GM21390 (cell line): ENCODE results near the gene ITSN1.

ENCODE experiments used
- ATAC-seq: cut with Tn5 transposase; IDR thresholded peaks from one replicate; pipeline ENCODE4 v1.9.1; 2021; ENCODE audit not compliant: unreplicated experiment

The ITSN1 gene

GRCh38 chr21:33677450-33677849, 35.1 kb downstream of the ITSN1 start:
- ATAC-seq = no peak

- ATAC-seq = no peak
Observed at GRCh38 chr21:33680870-33681269, 38.6 kb downstream of the ITSN1 start.

GRCh38 chr21:33682992-33683627, 40.8 kb downstream of the ITSN1 start:
- ATAC-seq = no peak

GRCh38 chr21:33684068-33684467, 41.8 kb downstream of the ITSN1 start:
- ATAC-seq = no peak

GRCh38 chr21:33684923-33685560, 42.7 kb downstream of the ITSN1 start:
- no peak for ATAC-seq

GRCh38 chr21:33685613-33686197, 43.4 kb downstream of the ITSN1 start:
- ATAC-seq = no peak

- ATAC-seq = no peak
Observed at GRCh38 chr21:33686386-33686785, 44.1 kb downstream of the ITSN1 start.

GRCh38 chr21:33687634-33688033, 45.3 kb downstream of the ITSN1 start:
- ATAC-seq = no peak

GRCh38 chr21:33688353-33688752, 46.1 kb downstream of the ITSN1 start:
- no peak for ATAC-seq

GRCh38 chr21:33690874-33691273, 48.6 kb downstream of the ITSN1 start:
- ATAC-seq = no peak

GRCh38 chr21:33691945-33692603, 49.8 kb downstream of the ITSN1 start:
- ATAC-seq = no peak

- no peak for ATAC-seq
Observed at GRCh38 chr21:33695813-33696212, 53.5 kb downstream of the ITSN1 start.

- no peak for ATAC-seq
Observed at GRCh38 chr21:33696465-33696864, 54.2 kb downstream of the ITSN1 start.

- ATAC-seq = no peak
Observed at GRCh38 chr21:33698087-33698860, 56.0 kb downstream of the ITSN1 start.

- no peak for ATAC-seq
Observed at GRCh38 chr21:33699277-33699676, 57.0 kb downstream of the ITSN1 start.

- ATAC-seq = no peak
Observed at GRCh38 chr21:33700491-33700890, 58.2 kb downstream of the ITSN1 start.

GRCh38 chr21:33703750-33704606, 61.7 kb downstream of the ITSN1 start:
- ATAC-seq = no peak

- ATAC-seq = no peak
Observed at GRCh38 chr21:33707846-33708245, 65.5 kb downstream of the ITSN1 start.

- no peak for ATAC-seq
Observed at GRCh38 chr21:33708874-33709273, 66.6 kb downstream of the ITSN1 start.
